Adrenal gland (tissue), 12 donors: ENCODE results near the gene PTPRD. TPM values are rescaled to one million over a fixed set of nuclear protein-coding genes. Genes with fewer than 3 reads are reported as not detected.
A peak's percentile ranks its signal among the peaks of the same experiment; 100 is the strongest.

Experiments
- DNase-seq, 7 donors: peaks; one replicate each; pipeline ENCODE4 v3.0.0-alpha.2; 2019 to 2020
- H3K27ac ChIP-seq, 5 donors: fragments of 200-600 bp; sonication (generic) in 4 of 5; 1 replicate in 3 of 5; 2 replicates in 2 of 5; pipeline versions ENCODE4 v1.5.1 to v1.8.0; 2016 to 2020; ENCODE audit warnings: mild to moderate bottlenecking in 1 of 5
- H3K27me3 ChIP-seq: fragments of 200-600 bp; 2 replicates; pipeline ENCODE4 v1.8.0; 2021
- H3K36me3 ChIP-seq, 2 donors: fragments of 200-600 bp; replicated peaks in 1 of 2; 1 replicate in 1 of 2; 2 replicates in 1 of 2; pipeline versions ENCODE4 v1.5.1 to v1.8.0; 2018 to 2022
- H3K4me1 ChIP-seq, 2 donors: fragments of 200-600 bp; replicated peaks in 1 of 2; 1 replicate in 1 of 2; 2 replicates in 1 of 2; pipeline versions ENCODE4 v1.5.1 to v1.8.0; 2018 to 2021
- H3K4me3 ChIP-seq, 4 donors: fragments of 200-600 bp; sonication (generic) in 3 of 4; one replicate each; pipeline ENCODE4 v1.5.1; 2016 to 2018
- H3K9me3 ChIP-seq, 3 donors: fragments of 200-600 bp; sonication (generic) in 1 of 3; replicated peaks in 1 of 3; 1 replicate in 2 of 3; 2 replicates in 1 of 3; pipeline versions ENCODE4 v1.5.1 to v1.8.0; 2016 to 2021
- CTCF ChIP-seq, 6 experiments: fragments of 450-650 bp in 4 of 6; fragments of 200-600 bp in 2 of 6; sonication (generic) in 1 of 6; IDR thresholded peaks; 1 replicate in 5 of 6; 2 replicates in 1 of 6; pipeline versions ENCODE4 v1.5.1 to v1.8.0; 2016 to 2021; ENCODE audit warnings: antibody characterized with exemption in 6 of 6, mild to moderate bottlenecking in 2 of 6, moderate library complexity in 1 of 6
- POLR2A ChIP-seq, 2 donors: fragments of 450-650 bp; IDR thresholded peaks; one replicate each; pipeline ENCODE4 v1.6.1; 2017; ENCODE audit warnings: antibody characterized with exemption in 2 of 2, mild to moderate bottlenecking in 2 of 2, moderate library complexity in 1 of 2
- WGBS, 4 donors: extraction: QIAGEN DNeasy Blood & Tissue Kit in 2 of 4; methylation state at CpG; one replicate each; pipeline versions ENCODE4 v1.1.5 to v1.1.7; 2013 to 2017; 5-methylcytosine and 5-hydroxymethylcytosine counted together
- intact Hi-C, 2 donors: fragments of 100-400 bp; cut with DNase I; formaldehyde crosslinking; loops; one replicate each; pipeline versions ENCODE4 v1.14.1 to v1.15.0; 2022 to 2023
- polyA plus RNA-seq, 3 donors: library from polyadenylated mRNA; stranded (reverse); fragments of 200-250 nt in 2 of 3; fragments of 350-450 nt in 1 of 3; fragmentation: Illumina TruSeq in 1 of 3; extraction: RNeasy Lipid Tissue Mini Kit (QIAGEN cat#74804) in 1 of 3; gene quantifications; one replicate each; pipeline ENCODE4 v1.2.3, GENCODE V29; 2013 to 2014
- total RNA-seq, 9 donors: library from RNA; depleted of rRNA in 4 of 9; stranded (reverse); fragments of >200 nt in 4 of 9; fragments of 120-200 nt in 1 of 9; fragmentation: NEBNext Ultra II Directional in 1 of 9; extraction: Animal tissue kit (Norgen Biotek cat#: 25700) in 1 of 9; gene quantifications; one replicate each; pipeline versions ENCODE4 v1.1.0 to v1.2.4, GENCODE V29; 2013 to 2023
- donor health status: healthy with polysubstance abuse.
- donor health status: Bipolar disorder and iron deficiency.
- donor health status: DM: yes; HTN: yes; CAD: no.
- donor health status: DM: no; HTN: no; CAD: no.
- donor health status: DM: no; HTN: no; CAD: no.
- donor health status: DM: yes; HTN: yes; CAD: no.

The PTPRD gene
- total and polyA plus RNA-seq, 12 donors: 0.61 to 71.2 (median 4.5) TPM

- Histone ChIP-seq H3K36me3 (no peaks in the 10 kb centered on the region), H3K4me3 (no peak overlapping the region), H3K27me3 (no peaks in the 10 kb centered on the region), H3K4me1 (no peaks in the 10 kb centered on the region), H3K27ac (no peak overlapping the region), H3K9me3 (no peaks in the 10 kb centered on the region)
- intact Hi-C loops: no loop called here
- no peak for DNase-seq
- 60 to 75% (median 68%) methylated on average over 2 of the region's 2 CpGs for WGBS, 4 donors
- TF ChIP-seq CTCF (IDR thresholded peaks at IDR 0.05) (no peak), POLR2A (IDR thresholded peaks at IDR 0.05) (no peak)
Measured at GRCh38 chr9:9033022-9033421, 1579.8 kb downstream of the PTPRD start.

- intact Hi-C loops: no loop called here
- WGBS, 4 donors: 54 to 71% (median 63%) methylated on average over 3 of the region's 3 CpGs
- H3K36me3 ChIP-seq: no peaks in the 10 kb centered on the region
- DNase-seq: no peak
- no peaks in the 10 kb centered on the region for H3K27me3 ChIP-seq
- no peak for TF ChIP-seq CTCF (IDR thresholded peaks at IDR 0.05)
- TF ChIP-seq POLR2A (IDR thresholded peaks at IDR 0.05): no peak
- H3K27ac ChIP-seq: no peak overlapping the region
- no peaks in the 10 kb centered on the region for H3K9me3 ChIP-seq
- H3K4me3 ChIP-seq: no peak overlapping the region
- H3K4me1 ChIP-seq: no peaks in the 10 kb centered on the region
Measured at GRCh38 chr9:9016597-9016996, 1596.2 kb downstream of the PTPRD start.

GRCh38 chr9:9004810-9005209 lies 1608.0 kb downstream of the PTPRD start:
- WGBS, 4 donors: 70 to 86% (median 79%) methylated on average over 3 of the region's 3 CpGs
- intact Hi-C loops: loop anchor here in 1 of 2 donors (10.0 kb wide), 1 partner anchor 110 kb away; no protein-coding TSS in a partner anchor
- no peak overlapping the region for H3K4me3 ChIP-seq
- no peaks in the 10 kb centered on the region for H3K27me3 ChIP-seq
- DNase-seq: no peak
- H3K9me3 ChIP-seq: no peaks in the 10 kb centered on the region
- TF ChIP-seq POLR2A (IDR thresholded peaks at IDR 0.05): no peak
- TF ChIP-seq CTCF (IDR thresholded peaks at IDR 0.05): no peak
- H3K4me1 ChIP-seq: no peaks in the 10 kb centered on the region
- no peak overlapping the region for H3K27ac ChIP-seq
- no peaks in the 10 kb centered on the region for H3K36me3 ChIP-seq

- WGBS, 4 donors: 70 to 75% (median 72%) methylated on average over 5 of the region's 5 CpGs
- Histone ChIP-seq H3K4me1 (no peaks in the 10 kb centered on the region), H3K9me3 (no peaks in the 10 kb centered on the region), H3K36me3 (no peaks in the 10 kb centered on the region), H3K27me3 (no peaks in the 10 kb centered on the region), H3K27ac (no peak overlapping the region), H3K4me3 (no peak overlapping the region)
- peak in 5 of 6 experiments; percentile 31 to 59 (median 49) for TF ChIP-seq CTCF (IDR thresholded peaks at IDR 0.05)
- TF ChIP-seq POLR2A (IDR thresholded peaks at IDR 0.05): no peak
- DNase-seq: peak; percentile 40 to 75 (median 61)
- intact Hi-C loops: loop anchor here in 1 of 2 donors (10.0 kb wide), 1 partner anchor 108 kb away; no protein-coding TSS in a partner anchor
Measured at GRCh38 chr9:9002826-9003583, 1609.8 kb downstream of the PTPRD start.
